ENCODE measurements around the gene LDLRAD2. TPM values are rescaled to one million over a fixed set of nuclear protein-coding genes. Genes with fewer than 3 reads are reported as not detected.

LDLRAD2 gene
- total RNA-seq, 2 experiments from 2014 or later = not detected

DNA sequence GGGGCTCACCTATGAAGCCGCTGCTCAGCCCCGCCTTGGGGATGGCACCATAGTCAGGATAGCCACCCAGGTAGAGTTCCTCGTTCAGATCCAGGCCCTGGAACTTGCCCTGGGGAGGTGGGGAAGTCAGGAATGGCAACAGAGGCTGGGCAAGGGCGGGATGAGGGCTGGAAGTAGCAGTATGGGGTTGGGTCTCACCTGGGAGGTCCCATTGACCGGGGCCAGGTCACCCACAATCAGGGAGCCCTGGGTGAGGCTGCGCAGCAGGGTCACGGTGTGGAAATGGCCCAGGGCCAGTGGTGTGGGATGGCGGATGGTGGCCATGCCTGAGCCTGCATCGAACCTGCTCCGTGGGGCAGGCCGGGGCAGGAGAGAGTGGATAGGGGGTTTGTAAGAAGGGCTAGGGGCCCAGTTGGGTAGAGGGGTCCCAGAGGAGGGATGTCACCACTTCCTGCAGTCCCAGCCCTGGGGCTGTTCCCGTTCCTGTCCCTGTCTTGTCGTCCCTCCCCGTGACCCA lies 19.4 kb downstream of the LDLRAD2 start:
- Mint-ChIP-seq H3K4me3 (no peak overlapping the region), H3K27ac (no peak overlapping the region), H3K27me3 (no peaks in the 10 kb centered on the region), H3K9me3 (peaks cover 15% of the 10 kb centered on the region), H3K4me1 (no peaks in the 10 kb centered on the region), H3K36me3 (ENCODE audit: low read depth) (peaks cover 11% of the 10 kb centered on the region)
- POLR2A ChIA-PET = no interaction called here
- no peak for DNase-seq
- CTCF ChIA-PET = no interaction called here

DNA sequence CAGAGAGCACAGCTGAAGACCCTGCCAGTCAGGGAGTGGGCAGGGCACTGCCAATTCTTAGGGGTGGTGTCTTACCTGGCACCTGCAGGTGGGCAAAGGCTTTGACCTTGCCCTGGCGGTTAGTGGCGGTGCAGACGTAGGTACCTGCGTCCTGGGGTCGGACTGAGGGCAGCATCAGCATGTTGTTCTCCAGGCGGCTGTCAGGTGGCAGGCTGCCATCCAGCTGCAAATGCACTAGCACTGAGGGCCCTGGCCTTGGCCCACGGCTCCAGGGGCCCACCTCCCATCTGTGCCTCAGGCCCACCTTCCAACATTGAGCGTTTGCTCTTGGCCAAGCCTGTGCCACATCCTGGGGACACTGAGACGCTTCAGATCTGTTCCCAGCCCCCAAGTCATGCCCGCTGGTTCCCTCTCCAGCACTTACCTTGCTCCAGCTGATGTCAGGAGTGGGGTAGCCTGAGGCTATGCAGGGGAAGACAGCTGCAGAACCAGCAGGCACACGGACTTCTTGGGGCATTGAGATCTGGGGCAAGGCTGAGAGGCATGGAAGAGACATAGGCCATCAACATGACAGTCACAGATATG lies 21.4 kb downstream of the LDLRAD2 start:
- Mint-ChIP-seq H3K27ac (no peak overlapping the region), H3K4me1 (no peaks in the 10 kb centered on the region), H3K36me3 (ENCODE audit: low read depth) (peaks cover 11% of the 10 kb centered on the region), H3K9me3 (peaks cover 15% of the 10 kb centered on the region), H3K27me3 (no peaks in the 10 kb centered on the region), H3K4me3 (no peak overlapping the region)
- DNase-seq = no peak
- CTCF ChIA-PET = no interaction called here
- POLR2A ChIA-PET = no interaction called here

DNA sequence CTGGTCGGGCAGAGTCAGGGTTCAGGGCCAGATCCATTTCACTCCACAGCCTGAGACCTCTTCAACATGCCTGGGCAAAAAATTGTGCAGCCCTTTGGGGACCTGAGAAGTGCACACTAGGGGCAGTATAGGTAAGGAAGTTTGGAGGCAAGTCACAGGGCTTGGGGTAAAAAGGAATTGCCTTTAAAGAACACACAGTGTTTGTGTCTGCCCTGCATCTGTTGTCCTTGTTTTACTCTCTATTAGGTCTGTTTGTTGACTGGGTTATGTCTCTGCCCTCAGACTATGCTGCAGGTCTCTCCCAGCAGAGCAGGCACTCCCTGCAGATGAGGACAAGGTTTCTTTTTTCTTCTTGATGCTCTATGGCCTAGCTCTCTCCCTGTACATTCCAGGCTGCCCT lies 22.0 kb downstream of the LDLRAD2 start:
- Mint-ChIP-seq H3K4me3 (no peak overlapping the region), H3K36me3 (ENCODE audit: low read depth) (peaks cover 11% of the 10 kb centered on the region), H3K27me3 (no peaks in the 10 kb centered on the region), H3K4me1 (no peaks in the 10 kb centered on the region), H3K27ac (no peak overlapping the region), H3K9me3 (peaks cover 15% of the 10 kb centered on the region)
- ChIA-PET POLR2A (no interaction called here), CTCF (no interaction called here)
- no peak for DNase-seq

DNA sequence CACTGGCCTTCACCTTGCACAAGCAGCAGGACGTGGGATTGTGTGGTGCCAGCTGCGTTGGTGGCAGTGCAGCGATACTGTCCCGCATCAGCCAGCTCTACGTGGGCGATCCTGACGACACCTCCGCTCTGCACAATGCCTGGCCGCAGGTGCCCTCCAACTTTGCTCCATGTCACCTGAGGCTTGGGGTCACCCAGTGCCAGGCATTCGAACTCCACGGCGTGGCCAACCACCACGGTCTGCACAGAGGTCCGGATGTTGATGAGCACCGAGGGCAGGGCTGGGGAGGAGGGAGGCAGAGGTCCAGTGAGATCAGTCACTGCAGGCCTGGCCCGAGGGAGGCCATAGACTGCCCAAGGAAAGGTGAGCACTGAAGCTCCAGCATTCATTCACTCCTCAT lies 22.6 kb downstream of the LDLRAD2 start:
- Mint-ChIP-seq H3K27me3 (no peaks in the 10 kb centered on the region), H3K9me3 (peaks cover 15% of the 10 kb centered on the region), H3K4me1 (no peaks in the 10 kb centered on the region), H3K4me3 (no peak overlapping the region), H3K36me3 (ENCODE audit: low read depth) (peaks cover 11% of the 10 kb centered on the region), H3K27ac (no peak overlapping the region)
- POLR2A ChIA-PET = no interaction called here
- CTCF ChIA-PET = no interaction called here
- no peak for DNase-seq

DNA sequence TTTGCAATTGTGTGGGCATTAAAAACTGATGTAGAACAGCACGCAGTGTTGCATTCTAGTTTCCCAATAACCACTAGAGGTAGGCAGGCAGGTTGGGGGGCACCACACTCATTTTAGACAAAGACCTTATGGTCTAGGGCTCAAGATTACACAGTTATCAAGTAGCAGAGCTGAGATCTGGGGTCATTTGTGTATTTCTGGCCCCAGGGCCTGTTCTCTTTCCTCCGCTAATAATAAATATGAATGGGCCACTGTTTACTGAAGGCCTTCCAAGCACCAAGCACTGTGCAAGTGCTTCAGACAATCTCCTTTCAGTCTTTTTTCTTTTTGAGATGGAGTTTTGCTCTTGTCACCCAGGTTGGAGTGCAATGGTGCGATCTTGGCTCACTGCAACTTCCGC lies 23.9 kb downstream of the LDLRAD2 start:
- DNase-seq = no peak
- Mint-ChIP-seq H3K4me1 (no peaks in the 10 kb centered on the region), H3K4me3 (no peak overlapping the region), H3K36me3 (ENCODE audit: low read depth) (peaks cover 11% of the 10 kb centered on the region), H3K9me3 (peaks cover 15% of the 10 kb centered on the region), H3K27me3 (no peaks in the 10 kb centered on the region), H3K27ac (no peak overlapping the region)
- ChIA-PET POLR2A (no interaction called here), CTCF (no interaction called here)

DNA sequence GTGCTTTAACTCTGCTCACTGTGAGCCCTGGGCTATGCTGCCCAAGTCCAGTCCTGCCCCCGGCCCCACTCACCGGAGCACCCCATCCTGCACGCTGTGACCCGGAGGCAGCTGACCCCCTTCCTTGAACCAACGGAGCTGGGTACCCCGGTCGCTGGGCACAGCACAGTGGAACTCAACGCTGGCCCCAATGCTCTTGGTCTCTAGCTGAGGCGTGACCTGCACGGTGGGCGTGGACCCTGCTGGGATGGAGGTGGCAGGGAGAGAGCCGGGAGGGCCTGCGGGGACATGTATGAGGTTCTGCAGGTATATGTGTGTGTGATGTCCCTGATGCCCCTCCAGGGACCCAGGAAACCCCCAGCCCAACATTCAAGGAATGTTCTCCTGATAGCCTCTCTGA lies 24.7 kb downstream of the LDLRAD2 start:
- H3K27me3 Mint-ChIP-seq = no peaks in the 10 kb centered on the region
- no peak for DNase-seq
- H3K27ac Mint-ChIP-seq = no peak overlapping the region
- no peak overlapping the region for H3K4me3 Mint-ChIP-seq
- ChIA-PET CTCF (no interaction called here), POLR2A (no interaction called here)
- H3K36me3 Mint-ChIP-seq (ENCODE audit: low read depth) = peaks cover 11% of the 10 kb centered on the region
- peaks cover 15% of the 10 kb centered on the region for H3K9me3 Mint-ChIP-seq
- no peaks in the 10 kb centered on the region for H3K4me1 Mint-ChIP-seq

DNA sequence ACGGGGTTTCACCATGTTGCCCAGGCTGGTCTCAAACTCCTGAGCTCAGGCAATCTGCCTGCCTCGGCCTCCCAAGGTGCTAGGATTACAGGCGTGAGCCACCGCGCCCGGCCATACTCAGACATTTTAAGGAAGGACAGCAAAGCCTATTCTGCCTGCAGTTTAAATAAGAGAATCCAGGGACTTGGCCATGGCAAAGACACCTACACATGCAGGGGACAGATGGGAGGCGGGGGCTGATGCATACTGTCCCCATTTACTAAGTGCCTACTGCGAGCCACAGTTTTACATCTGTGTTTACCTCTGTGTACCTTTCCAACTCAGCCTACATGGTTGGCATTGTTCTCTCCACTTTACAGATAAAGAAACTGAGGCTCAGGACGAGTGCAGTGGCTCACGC lies 25.4 kb downstream of the LDLRAD2 start:
- Mint-ChIP-seq H3K9me3 (peaks cover 15% of the 10 kb centered on the region), H3K4me1 (no peaks in the 10 kb centered on the region), H3K27ac (no peak overlapping the region), H3K4me3 (no peak overlapping the region), H3K36me3 (ENCODE audit: low read depth) (peaks cover 11% of the 10 kb centered on the region), H3K27me3 (no peaks in the 10 kb centered on the region)
- ChIA-PET POLR2A (no interaction called here), CTCF (interaction anchor here (0.7 kb wide), 1 partner anchor 736 kb away, joined by 3 read pairs; no protein-coding TSS in a partner anchor)
- DNase-seq = no peak

DNA sequence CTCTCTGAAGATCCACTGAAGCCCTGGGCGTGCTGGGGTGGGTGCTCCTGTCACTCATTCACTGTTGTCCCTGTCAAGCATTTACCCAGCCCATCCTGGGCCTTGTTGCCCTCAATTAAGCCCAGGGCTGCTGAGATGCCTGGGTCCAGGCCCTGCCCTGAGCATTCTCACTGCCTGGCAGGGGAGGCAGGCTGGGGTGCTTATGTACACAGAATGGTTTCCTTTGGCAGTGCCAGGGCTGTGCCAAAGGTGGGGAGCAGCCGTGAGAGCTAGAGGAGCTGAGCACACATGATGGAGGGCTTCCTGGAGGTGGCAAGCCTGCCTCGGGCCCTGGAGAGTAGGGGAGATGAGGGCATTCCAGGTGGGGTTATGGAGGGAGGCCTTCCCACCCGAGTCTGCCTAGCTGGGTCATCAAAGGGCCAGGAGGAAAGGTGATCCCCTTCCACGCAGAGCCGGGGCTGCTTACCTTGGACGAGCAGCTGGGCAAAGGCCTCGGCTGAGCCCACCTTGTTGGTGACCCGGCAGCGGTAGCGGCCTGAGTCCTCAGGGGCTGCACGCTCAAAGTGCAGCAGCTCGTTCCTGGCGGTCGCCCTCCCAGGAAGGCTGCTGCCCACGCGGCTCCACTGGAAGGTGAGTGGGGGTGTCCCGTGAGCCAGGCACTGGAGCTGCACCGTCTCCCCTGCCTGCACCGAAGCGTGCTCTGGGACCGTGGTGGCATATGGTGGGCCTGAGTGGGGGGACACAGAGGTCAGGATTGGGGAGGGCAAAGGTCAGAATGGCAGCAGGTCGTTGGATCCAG lies 26.5 kb downstream of the LDLRAD2 start:
- no peak overlapping the region for H3K4me3 Mint-ChIP-seq
- H3K27me3 Mint-ChIP-seq = no peaks in the 10 kb centered on the region
- no peak for DNase-seq
- no peaks in the 10 kb centered on the region for H3K4me1 Mint-ChIP-seq
- CTCF ChIA-PET = interaction anchor here (1.4 kb wide), 1 partner anchor 457 kb away, joined by 3 read pairs; no protein-coding TSS in a partner anchor
- no peak overlapping the region for H3K27ac Mint-ChIP-seq
- POLR2A ChIA-PET = no interaction called here
- peaks cover 15% of the 10 kb centered on the region for H3K9me3 Mint-ChIP-seq
- H3K36me3 Mint-ChIP-seq (ENCODE audit: low read depth) = peaks cover 8% of the 10 kb centered on the region

DNA sequence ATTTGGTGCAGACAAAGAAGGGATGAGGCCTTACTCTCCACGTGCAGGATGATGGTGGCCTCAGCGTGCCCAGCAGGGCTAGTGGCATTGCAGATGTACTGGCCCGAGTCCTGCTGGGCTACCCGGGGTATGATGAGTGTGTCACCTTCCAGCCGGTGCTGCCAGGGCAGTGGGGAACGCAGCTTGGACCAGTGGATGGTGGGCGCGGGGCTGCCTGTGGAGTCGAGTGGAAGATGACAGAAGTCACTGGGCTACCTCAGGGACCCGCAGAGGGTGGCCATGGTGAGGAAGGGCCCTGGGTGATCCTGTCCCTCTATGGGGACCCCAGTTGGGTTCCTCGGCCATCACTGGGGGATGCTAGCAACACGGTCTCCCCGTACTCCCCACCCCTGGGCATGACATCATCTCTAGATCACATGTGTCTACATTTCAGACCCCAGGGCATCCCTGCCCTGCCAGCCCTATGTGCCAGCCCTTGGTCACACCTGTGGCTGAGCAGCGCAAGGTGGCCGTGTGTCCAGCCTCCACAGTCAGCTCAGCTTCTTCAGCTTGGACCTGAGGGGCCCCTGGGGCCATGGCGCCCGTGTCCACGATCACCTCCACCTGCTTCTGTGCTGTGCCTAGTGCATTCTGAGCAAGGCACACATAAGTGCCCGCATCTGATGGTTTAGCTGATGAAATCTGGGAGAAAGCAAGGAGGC lies 27.4 kb downstream of the LDLRAD2 start:
- POLR2A ChIA-PET = no interaction called here

DNA sequence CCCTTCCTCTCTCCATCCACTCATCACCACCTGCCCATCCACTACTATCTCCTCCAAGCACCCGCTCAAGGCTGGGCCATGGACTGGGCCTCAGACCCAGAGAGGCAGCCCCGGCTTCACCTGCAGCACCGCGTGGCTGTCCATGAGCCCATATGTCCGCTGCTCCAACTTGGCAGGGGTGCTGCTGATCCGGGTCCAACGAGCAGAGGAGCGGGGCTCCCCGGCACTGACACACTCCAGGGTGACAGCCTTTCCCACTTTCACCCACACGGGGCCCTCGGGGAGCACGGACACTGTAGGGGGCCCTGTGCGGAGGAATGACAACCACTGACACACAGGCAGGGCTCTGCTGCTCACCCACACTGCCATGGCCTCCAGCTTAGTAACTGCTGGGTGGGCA lies 28.9 kb downstream of the LDLRAD2 start:
- Mint-ChIP-seq H3K4me1 (no peaks in the 10 kb centered on the region), H3K27me3 (no peaks in the 10 kb centered on the region), H3K4me3 (no peak overlapping the region), H3K27ac (no peak overlapping the region), H3K9me3 (no peaks in the 10 kb centered on the region), H3K36me3 (ENCODE audit: low read depth) (no peaks in the 10 kb centered on the region)
- ChIA-PET POLR2A (no interaction called here), CTCF (interaction anchor here (0.5 kb wide), 1 partner anchor 298 kb away, joined by 3 read pairs; no protein-coding TSS in a partner anchor)
- DNase-seq = no peak

More for the DNA sequence above, 27.4 kb downstream of the LDLRAD2 start:
- Mint-ChIP-seq H3K36me3 (ENCODE audit: low read depth) (peaks cover 6% of the 10 kb centered on the region), H3K4me3 (no peak overlapping the region), H3K27ac (no peak overlapping the region), H3K27me3 (no peaks in the 10 kb centered on the region), H3K4me1 (no peaks in the 10 kb centered on the region), H3K9me3 (peaks cover 6% of the 10 kb centered on the region)
- DNase-seq = no peak
- CTCF ChIA-PET = interaction anchor here (1.4 kb wide), 1 partner anchor 458 kb away, joined by 3 read pairs; no protein-coding TSS in a partner anchor

DNA sequence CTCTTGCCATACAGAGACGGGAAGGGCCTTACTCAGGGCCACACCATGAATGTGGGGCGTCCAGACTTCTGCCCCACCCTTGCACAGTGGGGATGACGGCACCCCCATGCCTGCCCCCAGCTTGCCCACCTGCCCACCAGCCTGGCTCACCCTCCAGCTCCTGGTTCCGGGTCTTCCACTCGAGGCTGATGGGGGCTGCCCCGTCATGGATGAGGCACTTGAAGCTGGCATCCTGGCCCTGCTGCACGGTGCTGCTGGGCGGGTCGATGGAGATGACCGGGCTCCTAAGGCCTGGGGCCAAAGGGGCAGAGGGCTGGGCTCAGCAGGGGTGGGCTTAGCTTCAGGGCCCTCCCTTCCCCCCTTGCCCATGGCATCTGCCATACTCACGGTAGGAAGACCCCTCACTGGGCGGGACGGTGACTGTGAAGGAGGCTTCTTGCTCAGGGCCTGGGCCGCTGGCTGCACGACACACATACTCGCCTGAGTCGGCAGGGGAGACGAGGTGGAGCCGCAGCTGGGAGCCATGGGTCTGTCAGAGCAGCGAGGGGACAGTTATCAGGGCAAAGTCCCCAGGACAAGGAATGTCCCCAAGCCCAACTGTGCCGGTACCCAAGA lies 29.9 kb downstream of the LDLRAD2 start:
- no peaks in the 10 kb centered on the region for H3K4me1 Mint-ChIP-seq

DNA sequence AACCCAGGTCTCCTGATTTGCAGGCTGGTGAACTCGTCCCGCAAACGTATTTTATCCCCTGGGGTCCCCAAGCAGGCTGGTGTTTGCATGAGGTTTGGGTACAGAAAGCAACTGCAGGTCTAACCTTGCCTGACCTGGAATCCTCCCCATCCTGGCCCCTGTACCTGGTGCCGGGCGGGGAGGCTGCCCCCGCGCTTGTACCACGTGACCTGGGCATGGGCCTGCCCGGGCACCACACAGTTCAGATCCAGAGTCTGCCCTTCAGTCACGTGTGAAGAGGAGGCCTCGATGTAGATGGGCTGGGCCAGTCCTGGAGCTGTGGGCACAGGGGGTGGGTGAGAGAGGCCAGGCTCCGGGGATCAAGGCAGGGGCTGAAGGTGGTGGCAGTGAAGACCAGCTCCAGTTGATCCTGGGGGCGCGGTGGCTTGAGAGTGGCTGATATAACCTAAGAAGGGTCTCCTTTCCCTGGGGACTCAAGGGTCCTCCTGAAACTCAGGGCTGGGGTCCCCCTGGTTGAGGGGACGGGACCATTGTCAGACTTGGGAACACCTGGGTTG lies 30.6 kb downstream of the LDLRAD2 start:
- Mint-ChIP-seq H3K4me3 (no peak overlapping the region), H3K4me1 (no peaks in the 10 kb centered on the region), H3K27ac (no peak overlapping the region), H3K27me3 (no peaks in the 10 kb centered on the region), H3K9me3 (no peaks in the 10 kb centered on the region), H3K36me3 (ENCODE audit: low read depth) (no peaks in the 10 kb centered on the region)
- CTCF ChIA-PET = no interaction called here
- POLR2A ChIA-PET = no interaction called here
- no peak for DNase-seq

More for the DNA sequence above, 29.9 kb downstream of the LDLRAD2 start:
- H3K36me3 Mint-ChIP-seq (ENCODE audit: low read depth) = no peaks in the 10 kb centered on the region
- CTCF ChIA-PET = interaction anchor here (0.6 kb wide), 1 partner anchor 36 kb away, joined by 5 read pairs; no protein-coding TSS in a partner anchor
- no peak overlapping the region for H3K27ac Mint-ChIP-seq
- H3K9me3 Mint-ChIP-seq = no peaks in the 10 kb centered on the region
- H3K27me3 Mint-ChIP-seq = no peaks in the 10 kb centered on the region
- H3K4me3 Mint-ChIP-seq = no peak overlapping the region
- POLR2A ChIA-PET = no interaction called here
- DNase-seq = no peak

DNA sequence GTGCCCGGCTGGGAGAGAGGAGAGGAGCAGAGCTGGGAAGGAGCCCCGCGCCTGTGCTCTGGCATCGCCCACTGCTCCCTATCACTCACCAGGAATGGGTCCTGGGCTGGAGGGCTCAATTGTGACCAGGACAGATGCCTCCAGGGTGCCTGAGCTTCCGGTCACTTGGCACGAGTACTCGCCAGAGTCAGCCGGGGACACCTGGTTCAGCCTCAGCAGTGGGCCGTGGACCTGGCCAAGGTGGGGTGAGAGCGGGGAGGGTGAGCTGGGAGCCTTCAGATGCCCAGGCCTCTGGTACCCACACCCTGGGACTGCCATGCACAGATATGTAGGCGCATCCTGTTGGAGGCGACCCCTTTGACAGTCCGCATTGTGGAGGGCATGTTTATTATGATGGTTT lies 31.1 kb downstream of the LDLRAD2 start:
- CTCF ChIA-PET = no interaction called here
- no peaks in the 10 kb centered on the region for H3K27me3 Mint-ChIP-seq
- H3K36me3 Mint-ChIP-seq (ENCODE audit: low read depth) = no peaks in the 10 kb centered on the region
- POLR2A ChIA-PET = no interaction called here
- H3K4me3 Mint-ChIP-seq = no peak overlapping the region
- H3K4me1 Mint-ChIP-seq = no peaks in the 10 kb centered on the region
- DNase-seq = no peak
- no peaks in the 10 kb centered on the region for H3K9me3 Mint-ChIP-seq
- H3K27ac Mint-ChIP-seq = no peak overlapping the region
